Measurements from ENCODE around the gene KRTAP5-8.

- no peak for TF ChIP-seq POLR2A (IDR thresholded peaks at IDR 0.05)
- TF ChIP-seq, protein P1, sequence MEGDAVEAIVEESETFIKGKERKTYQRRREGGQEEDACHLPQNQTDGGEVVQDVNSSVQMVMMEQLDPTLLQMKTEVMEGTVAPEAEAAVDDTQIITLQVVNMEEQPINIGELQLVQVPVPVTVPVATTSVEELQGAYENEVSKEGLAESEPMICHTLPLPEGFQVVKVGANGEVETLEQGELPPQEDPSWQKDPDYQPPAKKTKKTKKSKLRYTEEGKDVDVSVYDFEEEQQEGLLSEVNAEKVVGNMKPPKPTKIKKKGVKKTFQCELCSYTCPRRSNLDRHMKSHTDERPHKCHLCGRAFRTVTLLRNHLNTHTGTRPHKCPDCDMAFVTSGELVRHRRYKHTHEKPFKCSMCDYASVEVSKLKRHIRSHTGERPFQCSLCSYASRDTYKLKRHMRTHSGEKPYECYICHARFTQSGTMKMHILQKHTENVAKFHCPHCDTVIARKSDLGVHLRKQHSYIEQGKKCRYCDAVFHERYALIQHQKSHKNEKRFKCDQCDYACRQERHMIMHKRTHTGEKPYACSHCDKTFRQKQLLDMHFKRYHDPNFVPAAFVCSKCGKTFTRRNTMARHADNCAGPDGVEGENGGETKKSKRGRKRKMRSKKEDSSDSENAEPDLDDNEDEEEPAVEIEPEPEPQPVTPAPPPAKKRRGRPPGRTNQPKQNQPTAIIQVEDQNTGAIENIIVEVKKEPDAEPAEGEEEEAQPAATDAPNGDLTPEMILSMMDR (IDR thresholded peaks at IDR 0.05), result no peak
Measured at GRCh38 chr11:71551711-71552110, 13.9 kb downstream of the KRTAP5-8 start.

Data from adrenal gland (tissue), 5 donors.